ENCODE measurements around the gene LEPROT. TPM values are rescaled to one million over a fixed set of nuclear protein-coding genes. Genes with fewer than 3 reads are reported as not detected.
"Not testable (repeated sequence)": the region's sequence is repeated elsewhere in the genome, so short reads cannot be mapped to it uniquely, and the experiment has no call there.

Gene LEPROT
- total RNA-seq = 10 to 100 TPM; 59.8 to 77.1 TPM
- long read RNA-seq, full-length matches to known transcripts = 74 of 87 reads
- long read RNA-seq, partial matches to known transcripts = 13 of 87 reads
- long read RNA-seq, other reads (novel, unspliced or antisense) = 0 of 87 reads

GRCh38 chr1:65420590-65421350, at the start of gene LEPROT, which contains the start of gene LEPR:
Gene LEPROT (plus strand): TSS chr1:65420668. CDS start chr1:65420725, 57 bp downstream.
Gene LEPR (plus strand): TSS chr1:65420668. CDS start chr1:65565566, 144,898 bp downstream.
- intact Hi-C loops (cut with DNase I, micrococcal nuclease) = no loop called here
- ATAC-seq = no peak
- DNase-seq = no peak

- intact Hi-C loops (cut with DNase I, micrococcal nuclease) = no loop called here
- no peak for DNase-seq
- no peak for ATAC-seq
Observed at GRCh38 chr1:65371544-65371943, 48.9 kb upstream of the LEPROT start.

GRCh38 chr1:65372557-65372956, 47.9 kb upstream of the LEPROT start:
- ATAC-seq (no peak), DNase-seq (no peak)
- intact Hi-C loops (cut with DNase I, micrococcal nuclease) = no loop called here

- intact Hi-C loops (cut with DNase I, micrococcal nuclease) = no loop called here
- no peak for ATAC-seq
- no peak for DNase-seq
Observed at GRCh38 chr1:65377496-65378246, 42.8 kb upstream of the LEPROT start.

GRCh38 chr1:65378247-65378946, 42.1 kb upstream of the LEPROT start:
- intact Hi-C loops (cut with DNase I, micrococcal nuclease) = no loop called here
- DNase-seq = no peak
- no peak for ATAC-seq

- ATAC-seq; intact Hi-C loops (cut with DNase I, micrococcal nuclease); DNase-seq: not testable (repeated sequence)
Observed at GRCh38 chr1:65384426-65384825, 36.0 kb upstream of the LEPROT start.

GRCh38 chr1:65386439-65386838, 34.0 kb upstream of the LEPROT start:
- DNase-seq (no peak), ATAC-seq (no peak)
- intact Hi-C loops (cut with DNase I, micrococcal nuclease) = no loop called here

- DNase-seq (no peak), ATAC-seq (no peak)
- intact Hi-C loops (cut with DNase I, micrococcal nuclease) = no loop called here
Observed at GRCh38 chr1:65387821-65388220, 32.6 kb upstream of the LEPROT start.

- DNase-seq (no peak), ATAC-seq (no peak)
- intact Hi-C loops (cut with DNase I, micrococcal nuclease) = no loop called here
Observed at GRCh38 chr1:65388908-65389695, 31.4 kb upstream of the LEPROT start.

GRCh38 chr1:65392497-65392896, 28.0 kb upstream of the LEPROT start:
- DNase-seq = no peak
- intact Hi-C loops (cut with DNase I, micrococcal nuclease) = no loop called here
- ATAC-seq = no peak

GRCh38 chr1:65393347-65393746, 27.1 kb upstream of the LEPROT start:
- ATAC-seq (no peak), DNase-seq (no peak)
- intact Hi-C loops (cut with DNase I, micrococcal nuclease) = no loop called here

GRCh38 chr1:65393928-65394327, 26.5 kb upstream of the LEPROT start:
- no peak for DNase-seq
- no peak for ATAC-seq
- intact Hi-C loops (cut with DNase I, micrococcal nuclease) = no loop called here

- intact Hi-C loops (cut with DNase I, micrococcal nuclease) = no loop called here
- no peak for ATAC-seq
- DNase-seq = no peak
Observed at GRCh38 chr1:65395887-65396612, 24.4 kb upstream of the LEPROT start.

- intact Hi-C loops (cut with DNase I, micrococcal nuclease) = no loop called here
- ATAC-seq (no peak), DNase-seq (no peak)
Observed at GRCh38 chr1:65398083-65398482, 22.4 kb upstream of the LEPROT start.

GRCh38 chr1:65399003-65399402, 21.5 kb upstream of the LEPROT start:
- ATAC-seq (no peak), DNase-seq (no peak)
- intact Hi-C loops (cut with DNase I, micrococcal nuclease) = no loop called here

GRCh38 chr1:65401612-65402011, 18.9 kb upstream of the LEPROT start:
- DNase-seq (no peak), ATAC-seq (no peak)
- intact Hi-C loops (cut with DNase I, micrococcal nuclease) = no loop called here

- intact Hi-C loops (cut with DNase I, micrococcal nuclease) = no loop called here
- DNase-seq = no peak
- ATAC-seq = no peak
Observed at GRCh38 chr1:65404941-65405340, 15.5 kb upstream of the LEPROT start.

- ATAC-seq (peak; percentile 55), DNase-seq (no peak)
- intact Hi-C loops (cut with DNase I, micrococcal nuclease) = no loop called here
Observed at GRCh38 chr1:65407877-65408276, 12.6 kb upstream of the LEPROT start.

Data from left colon (tissue), 2 donors.